ENCODE results near the gene TTC17.

DNA sequence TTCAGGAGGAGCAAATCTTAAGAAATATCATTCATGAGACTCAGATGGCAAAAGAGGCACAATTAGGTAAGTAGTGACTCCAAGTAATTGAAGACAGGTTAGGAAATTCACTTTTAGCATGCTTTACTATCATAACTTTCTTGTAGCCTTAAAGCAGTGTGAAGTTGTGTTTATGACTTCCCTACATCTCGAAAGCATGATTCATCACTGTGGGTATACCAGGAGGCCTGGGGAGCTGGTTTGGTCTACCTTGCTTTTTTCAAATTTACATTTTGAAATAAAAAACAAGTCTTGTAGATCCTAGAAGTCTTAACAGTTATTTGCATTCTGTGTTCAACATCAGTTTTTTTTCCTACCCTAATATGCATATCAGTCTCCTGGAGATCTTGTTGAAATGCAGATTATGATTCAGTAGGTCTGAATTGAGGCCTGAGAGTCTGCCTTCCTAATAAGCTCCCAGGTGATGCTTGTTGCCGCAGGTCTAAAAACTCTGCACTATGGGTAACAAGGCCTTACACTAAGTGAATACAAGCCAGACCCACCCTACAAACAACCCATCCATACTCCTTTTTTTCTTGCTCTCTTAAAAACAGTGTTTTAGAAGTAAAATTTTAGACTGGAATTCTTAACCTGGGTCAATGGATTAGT lies 41.4 kb downstream of the TTC17 start:
- TF ChIP-seq, protein P1, sequence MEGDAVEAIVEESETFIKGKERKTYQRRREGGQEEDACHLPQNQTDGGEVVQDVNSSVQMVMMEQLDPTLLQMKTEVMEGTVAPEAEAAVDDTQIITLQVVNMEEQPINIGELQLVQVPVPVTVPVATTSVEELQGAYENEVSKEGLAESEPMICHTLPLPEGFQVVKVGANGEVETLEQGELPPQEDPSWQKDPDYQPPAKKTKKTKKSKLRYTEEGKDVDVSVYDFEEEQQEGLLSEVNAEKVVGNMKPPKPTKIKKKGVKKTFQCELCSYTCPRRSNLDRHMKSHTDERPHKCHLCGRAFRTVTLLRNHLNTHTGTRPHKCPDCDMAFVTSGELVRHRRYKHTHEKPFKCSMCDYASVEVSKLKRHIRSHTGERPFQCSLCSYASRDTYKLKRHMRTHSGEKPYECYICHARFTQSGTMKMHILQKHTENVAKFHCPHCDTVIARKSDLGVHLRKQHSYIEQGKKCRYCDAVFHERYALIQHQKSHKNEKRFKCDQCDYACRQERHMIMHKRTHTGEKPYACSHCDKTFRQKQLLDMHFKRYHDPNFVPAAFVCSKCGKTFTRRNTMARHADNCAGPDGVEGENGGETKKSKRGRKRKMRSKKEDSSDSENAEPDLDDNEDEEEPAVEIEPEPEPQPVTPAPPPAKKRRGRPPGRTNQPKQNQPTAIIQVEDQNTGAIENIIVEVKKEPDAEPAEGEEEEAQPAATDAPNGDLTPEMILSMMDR (IDR thresholded peaks at IDR 0.05; ENCODE audit: control extremely low read depth in 1 of 3, insufficient read depth in 1 of 3, low read depth in 1 of 3, low read length in 3 of 3): no peak
- no peak for TF ChIP-seq NRF1 (IDR thresholded peaks at IDR 0.05; ENCODE audit: low read depth, low read length)
- TF ChIP-seq SRF (IDR thresholded peaks at IDR 0.05; ENCODE audit: low read depth, low read length): no peak
- no peak for TF ChIP-seq YY1 (IDR thresholded peaks at IDR 0.05; ENCODE audit: low read depth, low read length)
- TF ChIP-seq JUND (IDR thresholded peaks at IDR 0.05; ENCODE audit: low read length): no peak
- no peak for TF ChIP-seq KDM5A (IDR thresholded peaks at IDR 0.05; ENCODE audit: low read length)
- no peak for TF ChIP-seq POLR2AphosphoS5 (IDR thresholded peaks at IDR 0.05; ENCODE audit: low read depth, low read length)
- TF ChIP-seq POLR2A (IDR thresholded peaks at IDR 0.05; ENCODE audit: control extremely low read depth in 1 of 2, low read depth in 2 of 2, low read length in 2 of 2): no peak
- TF ChIP-seq MAFK (IDR thresholded peaks at IDR 0.05; ENCODE audit: low read depth, low read length): no peak
- no peak for TF ChIP-seq SP4 (IDR thresholded peaks at IDR 0.05; ENCODE audit: low read length)

All from H1 (cell line).